NCI-H1694 treated with DMSO at 0.1 percent for 48 hours (cell line): ENCODE measurements around the gene SPDYE17.
"Not testable (repeated sequence)": the region's sequence is repeated elsewhere in the genome, so short reads cannot be mapped to it uniquely, and the experiment has no call there.

Experiments
- DNase-seq: peaks from one replicate; lab custom pipeline; 2025; lab: John Stamatoyannopoulos, UW

The SPDYE17 gene, protein sequence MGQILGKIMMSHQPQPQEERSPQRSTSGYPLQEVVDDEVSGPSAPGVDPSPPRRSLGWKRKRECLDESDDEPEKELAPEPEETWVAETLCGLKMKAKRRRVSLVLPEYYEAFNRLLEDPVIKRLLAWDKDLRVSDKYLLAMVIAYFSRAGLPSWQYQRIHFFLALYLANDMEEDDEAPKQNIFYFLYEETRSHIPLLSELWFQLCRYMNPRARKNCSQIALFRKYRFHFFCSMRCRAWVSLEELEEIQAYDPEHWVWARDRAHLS

DNA sequence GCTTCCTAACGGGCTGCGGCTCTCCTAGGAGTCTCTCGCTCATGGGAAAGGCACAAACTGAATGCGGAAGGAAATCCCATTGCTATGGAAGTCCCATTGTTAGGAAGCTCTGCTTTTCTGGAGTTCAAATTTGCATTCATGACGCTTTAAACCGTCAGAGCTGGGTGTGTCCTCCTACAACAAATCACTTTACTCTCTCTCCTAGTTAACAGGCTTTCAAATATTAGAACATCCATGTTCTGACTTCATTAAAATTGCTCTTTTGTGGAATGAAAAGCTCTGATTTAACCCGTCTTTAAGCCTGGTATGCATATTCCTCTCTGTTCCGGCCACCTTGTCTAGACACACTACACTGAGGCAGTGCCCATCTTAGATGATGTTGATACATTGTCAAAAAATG lies at the start of gene SPDYE17:
Gene SPDYE17 (minus strand): TSS at position 101 of the 400 bp plus-strand sequence. CDS start 1,791 bp downstream, outside the sequence.
- not testable (repeated sequence) for DNase-seq

DNA sequence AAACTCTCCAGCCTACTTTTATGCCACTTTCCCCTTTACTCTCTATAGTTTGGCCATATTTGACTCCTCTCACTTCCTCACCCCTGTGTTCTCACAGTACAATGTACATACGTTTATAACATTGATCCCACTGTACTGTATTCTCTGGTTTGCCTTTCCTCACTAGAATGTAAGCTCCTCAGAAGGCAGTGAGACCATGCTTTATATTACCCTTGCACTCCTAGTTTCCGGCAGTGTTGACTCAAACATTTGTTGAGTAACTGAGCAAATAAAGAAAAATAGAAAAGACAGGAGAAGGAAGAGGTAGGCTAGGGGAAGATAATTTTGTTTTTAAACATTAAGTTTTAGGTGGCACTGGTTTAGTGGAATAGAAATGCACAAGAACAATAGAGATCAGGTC lies 48.1 kb upstream of the SPDYE17 start:
- not testable (repeated sequence) for DNase-seq

DNA sequence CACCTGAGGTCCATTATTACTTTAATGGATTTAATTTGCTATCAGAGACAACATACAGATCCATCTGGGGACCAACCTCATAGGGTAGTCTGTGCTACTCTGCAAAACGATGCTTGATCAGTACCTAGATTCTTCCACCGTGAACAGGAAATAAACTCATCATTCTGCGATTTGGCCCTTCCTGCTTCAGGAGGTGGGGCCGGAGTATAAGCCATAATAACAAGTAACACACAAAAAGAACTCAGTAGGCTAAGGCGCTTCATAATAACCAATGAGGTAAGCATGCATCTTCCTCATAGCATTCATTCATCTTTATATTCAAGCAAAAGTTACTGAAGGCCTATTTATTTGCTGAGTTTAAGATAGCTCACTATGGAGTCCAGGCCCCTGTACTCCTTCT lies 47.5 kb upstream of the SPDYE17 start:
- not testable (repeated sequence) for DNase-seq

DNA sequence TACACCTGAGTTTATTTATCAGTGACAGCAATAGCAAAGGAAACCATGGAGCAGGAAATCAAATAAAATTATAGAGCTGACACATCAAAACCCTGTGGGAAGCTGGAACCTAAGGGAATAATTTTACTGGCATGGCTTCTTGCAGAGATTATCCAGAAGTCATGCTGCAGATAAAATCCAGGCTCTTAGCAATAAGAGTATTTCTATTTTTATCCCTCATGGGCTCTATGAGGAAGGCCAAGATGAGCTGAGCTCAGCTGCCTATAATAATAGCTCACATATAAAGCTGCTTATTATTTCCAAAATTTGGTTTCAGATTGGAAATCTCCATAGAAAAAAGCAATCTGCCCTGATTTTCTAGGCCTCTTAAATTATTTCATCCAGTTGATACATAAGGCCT lies 47.0 kb upstream of the SPDYE17 start:
- DNase-seq = not testable (repeated sequence)

DNA sequence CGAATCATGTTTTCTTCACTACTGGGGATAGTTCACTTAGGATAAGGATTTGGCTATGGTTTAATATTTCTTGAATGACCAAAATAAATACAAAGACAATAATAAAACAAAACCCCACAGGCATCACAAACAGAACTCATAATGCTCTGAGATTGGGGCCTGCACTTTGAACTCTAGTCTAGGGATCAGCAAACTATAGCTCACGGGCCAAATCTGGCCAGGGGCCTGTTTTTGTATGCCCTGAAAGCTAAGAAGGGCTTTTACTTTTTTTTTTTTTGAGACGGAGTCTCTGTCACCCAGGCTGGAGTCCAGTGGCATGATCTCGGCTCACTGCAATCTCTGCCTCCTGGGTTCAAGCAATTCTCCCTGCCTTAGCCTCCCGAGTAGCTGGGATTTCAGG lies 44.9 kb upstream of the SPDYE17 start:
- not testable (repeated sequence) for DNase-seq

DNA sequence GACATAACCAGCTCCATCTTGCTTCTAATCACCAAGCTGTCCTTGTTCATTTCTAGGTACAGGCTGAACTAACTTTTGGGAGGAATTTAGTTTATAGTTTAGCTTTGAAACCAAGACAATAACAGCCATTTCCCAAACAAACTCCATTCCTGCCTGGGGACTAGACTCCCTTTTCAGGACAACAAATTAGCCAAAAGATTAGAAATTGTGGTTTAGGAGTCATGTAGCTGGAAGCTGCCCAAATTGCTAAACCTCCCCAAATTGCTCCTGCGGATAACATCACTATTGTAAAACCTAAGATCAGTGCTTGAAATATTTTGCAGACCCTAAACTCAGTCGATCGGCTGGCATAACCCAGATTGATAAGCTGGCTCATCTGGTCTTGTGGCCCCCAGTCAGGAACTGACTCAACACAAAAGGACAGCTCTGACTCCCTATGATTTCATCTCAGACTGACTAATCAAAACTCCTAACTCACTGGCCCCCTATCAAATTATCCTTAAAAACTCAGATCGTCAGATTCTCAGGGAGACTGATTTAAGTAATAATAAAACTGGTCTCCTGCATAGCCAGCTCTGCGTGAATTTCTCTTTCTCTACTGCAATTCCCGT lies 42.7 kb upstream of the SPDYE17 start:
- not testable (repeated sequence) for DNase-seq

DNA sequence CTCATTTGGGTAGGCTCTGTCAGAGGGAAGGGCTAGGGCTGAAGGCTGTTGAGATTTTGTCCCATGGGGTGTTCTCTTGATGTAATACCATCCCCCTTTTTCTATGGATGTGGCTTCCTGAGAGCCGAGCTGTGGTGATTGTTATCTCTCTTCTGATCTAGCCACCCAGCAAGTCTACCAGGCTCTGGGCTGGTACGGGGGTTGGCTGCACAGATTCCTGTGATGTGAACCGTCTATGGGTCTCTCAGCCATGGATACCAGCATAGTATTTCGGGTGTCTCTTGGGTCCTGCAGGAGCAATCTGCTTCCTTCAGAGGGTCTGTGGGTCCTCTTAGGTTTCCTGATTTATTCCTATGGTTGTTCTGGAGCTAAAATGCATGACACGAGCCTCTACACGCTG lies 38.9 kb upstream of the SPDYE17 start:
- DNase-seq = not testable (repeated sequence)

DNA sequence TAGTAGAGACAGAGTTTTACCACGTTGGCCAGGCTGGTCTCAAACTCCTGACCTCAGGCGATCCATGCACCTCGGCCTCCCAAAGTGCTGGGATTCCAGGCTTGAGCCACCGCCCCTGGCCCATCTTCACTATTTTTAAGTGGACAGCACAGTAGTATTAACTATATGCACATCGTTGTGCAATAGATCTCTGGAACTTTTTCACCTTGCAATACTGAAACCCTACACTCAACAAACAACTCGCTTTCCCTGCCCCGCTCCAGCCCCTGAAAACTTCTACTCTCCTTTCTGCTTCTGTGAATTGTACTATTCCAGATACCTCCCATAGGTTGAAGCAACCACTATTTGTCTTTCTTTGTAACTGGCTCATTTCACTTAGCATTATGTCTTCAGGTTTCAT lies 33.7 kb upstream of the SPDYE17 start:
- DNase-seq = not testable (repeated sequence)

DNA sequence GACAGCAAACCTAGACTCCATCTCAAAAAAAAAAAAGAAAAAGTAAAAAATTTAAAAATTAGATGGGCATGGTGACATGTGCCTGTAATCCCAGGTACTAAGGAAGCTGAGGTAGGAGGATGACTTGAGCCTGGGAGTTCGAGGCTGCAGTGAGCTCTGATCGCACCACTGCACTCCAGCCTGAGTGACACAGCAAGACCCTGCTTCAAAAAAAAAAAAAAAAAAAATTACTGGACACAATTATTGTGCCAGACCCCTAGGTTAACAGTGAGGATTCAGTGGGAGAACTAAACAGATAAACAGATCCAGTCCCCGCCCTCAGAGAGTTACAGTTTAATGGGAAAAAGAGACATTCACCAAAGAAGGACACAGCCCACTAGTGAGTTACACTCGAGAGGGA lies 31.6 kb upstream of the SPDYE17 start:
- not testable (repeated sequence) for DNase-seq

DNA sequence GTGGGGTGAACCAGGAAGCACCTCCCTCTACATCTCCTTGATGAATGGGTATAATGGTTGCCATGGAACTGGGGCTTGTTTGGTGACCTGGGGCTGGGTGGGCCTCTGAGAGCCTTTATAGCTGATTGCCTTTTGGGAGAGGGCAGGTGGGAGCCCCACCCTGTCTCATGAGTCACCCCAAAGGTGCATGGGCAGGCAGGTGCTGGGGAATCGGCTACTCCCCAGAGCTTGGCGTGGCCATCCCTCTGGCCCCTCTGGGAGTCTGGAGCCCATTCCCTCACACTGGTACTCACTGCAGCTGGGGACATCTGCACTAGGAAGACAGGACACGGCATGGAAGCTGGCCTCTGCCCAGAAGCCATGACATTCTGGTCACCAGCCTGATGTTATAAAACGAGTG lies 30.4 kb upstream of the SPDYE17 start, which contains the start of gene SPDYE18:
Gene SPDYE18 (minus strand): TSS at position 2 of the 400 bp plus-strand sequence. CDS start 2,046 bp downstream, outside the sequence.
- not testable (repeated sequence) for DNase-seq

DNA sequence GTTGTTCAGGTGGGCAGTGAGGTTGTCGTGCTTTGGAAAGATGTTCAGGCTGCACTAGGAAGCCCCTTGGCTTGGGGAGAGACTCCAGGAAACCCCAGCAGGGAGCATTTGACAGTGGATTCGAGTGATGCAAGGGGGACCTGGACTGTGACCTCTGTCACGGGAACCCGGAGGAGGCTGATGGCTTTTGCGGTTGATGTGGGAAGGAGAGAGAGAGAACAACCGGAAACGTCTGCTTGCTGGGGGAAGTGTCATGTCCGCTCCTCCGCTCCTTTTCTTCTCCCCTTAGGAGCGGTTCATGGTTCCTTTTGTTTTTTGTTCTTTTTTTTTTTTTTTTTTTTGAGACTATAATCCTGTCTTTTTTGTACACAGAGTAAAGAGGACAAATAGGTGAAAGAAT lies 5.8 kb downstream of the SPDYE17 start:
- not testable (repeated sequence) for DNase-seq

DNA sequence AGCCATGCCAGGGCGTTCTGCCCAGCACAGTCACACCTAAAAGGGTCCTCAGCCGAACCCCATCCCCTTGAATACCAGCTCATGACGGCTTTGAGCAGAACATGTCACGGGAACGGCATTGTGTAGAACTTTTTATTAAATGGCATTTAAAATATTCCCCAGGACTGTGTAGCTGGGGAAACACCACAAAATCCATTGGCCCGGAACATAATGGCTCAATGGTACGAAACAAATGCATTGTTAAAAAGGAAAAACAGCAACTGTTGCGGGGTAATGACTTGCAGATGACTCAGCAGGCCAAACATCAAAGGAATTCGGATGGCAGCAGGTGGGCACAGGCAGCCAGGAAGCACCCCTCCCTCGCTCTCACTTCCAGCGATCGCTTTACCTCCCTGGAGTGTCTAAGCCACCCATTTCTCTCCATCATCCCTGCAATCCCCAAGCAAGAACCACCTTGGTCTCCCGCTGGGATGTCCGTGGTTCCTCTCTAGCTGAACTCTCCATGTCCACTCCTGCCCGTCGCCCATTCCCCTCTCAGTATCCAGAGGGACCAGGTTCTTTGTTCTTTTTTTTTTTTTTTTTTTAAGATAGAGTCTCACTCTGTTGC lies 22.0 kb downstream of the SPDYE17 start:
- not testable (repeated sequence) for DNase-seq

DNA sequence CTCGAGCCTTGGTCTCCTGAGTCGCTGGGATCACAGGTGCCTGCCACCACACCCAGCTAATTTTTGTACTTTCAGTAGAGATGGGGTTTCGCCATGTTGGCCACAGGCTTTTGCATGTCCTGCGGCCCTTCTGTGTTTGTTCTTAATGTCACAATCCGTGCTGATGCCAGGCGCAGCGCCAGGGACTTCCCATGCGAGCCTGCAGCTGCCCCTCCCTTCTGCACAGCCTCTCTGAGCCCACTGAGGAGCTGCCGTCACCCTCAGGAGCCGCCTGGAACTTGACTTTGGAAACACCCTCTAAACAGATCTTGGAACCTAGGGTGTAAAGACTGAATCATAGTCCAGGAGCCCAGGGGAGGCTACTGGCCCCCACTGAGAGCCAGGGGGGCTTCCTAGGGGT lies 24.2 kb downstream of the SPDYE17 start:
- not testable (repeated sequence) for DNase-seq

DNA sequence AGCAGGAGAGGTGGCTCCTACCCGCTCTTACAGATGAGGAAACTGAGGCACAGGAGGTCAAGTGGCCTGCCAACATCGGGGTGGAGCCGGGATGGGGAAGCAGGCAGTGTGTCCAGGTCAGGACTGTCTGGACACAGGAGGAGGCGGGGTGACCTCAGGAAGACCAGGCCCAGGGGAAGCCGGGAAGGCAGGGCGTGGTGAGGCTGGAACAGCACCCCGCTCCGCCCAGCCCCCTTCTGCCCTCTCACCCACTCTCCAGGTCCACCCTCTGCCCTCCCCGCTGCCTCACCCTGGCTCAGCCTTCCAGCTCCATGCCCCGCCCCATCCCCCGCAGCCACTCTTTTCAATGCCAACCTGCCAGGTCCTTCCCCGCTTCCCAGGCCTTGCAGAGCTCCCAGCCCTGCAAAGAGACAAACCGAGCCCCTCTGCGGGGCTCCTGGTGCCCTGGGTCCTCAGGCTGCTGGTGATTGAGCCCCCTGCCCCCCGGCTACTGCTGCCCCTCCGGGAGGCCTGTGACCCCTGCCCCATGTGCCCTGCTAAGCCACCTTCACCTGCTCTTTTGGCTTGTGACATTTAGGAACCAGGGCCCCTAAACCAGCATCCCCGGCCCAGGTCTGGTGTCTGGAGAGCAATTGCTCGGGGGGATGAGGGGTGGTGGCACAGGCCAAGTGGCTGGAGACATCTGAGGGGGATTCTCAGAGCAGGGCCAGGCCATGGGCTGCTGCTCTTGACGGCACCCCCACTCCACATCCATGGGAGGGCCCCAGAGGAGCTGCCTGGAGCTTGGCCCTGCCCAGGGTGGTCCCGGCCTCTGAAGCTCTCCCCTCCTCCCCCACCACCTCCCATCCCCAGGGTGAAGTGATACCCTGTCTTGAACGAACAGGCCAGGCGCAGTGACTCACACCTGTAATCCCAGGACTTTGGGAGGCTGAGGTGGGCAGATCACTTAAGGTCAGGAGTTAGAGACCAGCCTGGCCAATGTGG lies 25.7 kb downstream of the SPDYE17 start:
- DNase-seq = not testable (repeated sequence)

DNA sequence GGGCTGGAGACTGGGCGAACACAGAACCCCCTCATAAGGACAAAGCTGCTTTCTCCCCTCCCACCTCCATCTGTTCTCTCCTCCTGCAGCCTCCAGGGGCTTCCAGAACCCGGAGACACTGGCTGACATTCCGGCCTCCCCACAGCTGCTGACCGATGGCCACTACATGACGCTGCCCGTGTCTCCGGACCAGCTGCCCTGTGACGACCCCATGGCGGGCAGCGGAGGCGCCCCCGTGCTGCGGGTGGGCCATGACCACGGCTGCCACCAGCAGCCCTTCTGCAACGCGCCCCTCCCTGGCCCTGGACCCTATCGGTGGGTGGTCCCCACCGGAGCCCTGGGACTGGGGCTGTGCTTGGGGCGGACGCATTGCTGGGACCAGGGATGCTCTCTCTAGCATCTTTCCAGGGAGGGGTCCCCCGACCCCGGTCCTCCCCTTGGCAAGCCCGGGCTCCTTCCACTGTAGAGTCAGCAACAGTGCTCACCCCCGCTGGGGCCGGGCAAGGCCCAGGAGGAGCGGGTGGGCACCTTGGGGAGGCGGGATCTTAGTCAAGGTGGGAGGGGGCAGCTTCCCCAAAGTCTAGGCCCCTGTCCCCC lies 26.6 kb downstream of the SPDYE17 start:
- DNase-seq = not testable (repeated sequence)

DNA sequence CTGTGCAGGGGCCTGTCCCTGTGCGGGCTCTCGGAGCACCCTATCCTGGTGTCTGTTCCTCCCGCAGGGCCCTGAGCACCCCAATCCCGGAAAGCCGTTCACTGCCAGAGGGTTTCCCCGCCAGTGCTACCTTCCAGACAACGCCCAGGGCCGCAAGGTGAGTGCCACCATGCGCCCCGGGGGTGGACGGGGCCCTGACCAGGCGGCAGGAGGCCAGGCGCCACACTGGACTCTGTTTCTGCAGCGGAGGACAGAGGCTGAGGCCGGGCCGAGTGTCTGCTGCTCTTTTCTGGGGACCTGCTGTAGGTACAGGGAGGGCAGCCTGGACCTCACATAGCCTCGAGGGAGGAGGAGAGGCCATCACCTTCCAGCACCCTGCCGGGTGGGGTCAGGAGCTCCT lies 28.0 kb downstream of the SPDYE17 start:
- DNase-seq = not testable (repeated sequence)

DNA sequence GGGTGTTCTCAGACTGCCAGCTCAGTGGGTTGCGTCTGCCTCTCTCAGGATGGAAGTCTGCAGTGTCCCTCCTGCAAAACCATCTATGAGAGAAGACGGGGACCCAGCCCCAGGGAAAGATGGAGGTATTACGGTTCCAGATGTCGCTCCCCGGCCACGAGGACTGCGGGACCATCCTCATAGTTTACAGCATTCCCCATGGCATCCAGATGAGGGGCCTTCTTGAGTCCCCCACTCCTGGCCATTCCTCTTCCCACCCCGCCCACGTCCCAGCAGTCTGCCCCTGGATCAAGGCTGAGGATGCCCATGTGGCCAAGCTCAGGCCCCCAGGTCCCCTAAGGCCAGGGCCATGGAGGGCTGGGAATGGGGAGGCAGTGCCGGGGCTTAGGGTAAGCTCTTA lies 28.9 kb downstream of the SPDYE17 start:
- not testable (repeated sequence) for DNase-seq

DNA sequence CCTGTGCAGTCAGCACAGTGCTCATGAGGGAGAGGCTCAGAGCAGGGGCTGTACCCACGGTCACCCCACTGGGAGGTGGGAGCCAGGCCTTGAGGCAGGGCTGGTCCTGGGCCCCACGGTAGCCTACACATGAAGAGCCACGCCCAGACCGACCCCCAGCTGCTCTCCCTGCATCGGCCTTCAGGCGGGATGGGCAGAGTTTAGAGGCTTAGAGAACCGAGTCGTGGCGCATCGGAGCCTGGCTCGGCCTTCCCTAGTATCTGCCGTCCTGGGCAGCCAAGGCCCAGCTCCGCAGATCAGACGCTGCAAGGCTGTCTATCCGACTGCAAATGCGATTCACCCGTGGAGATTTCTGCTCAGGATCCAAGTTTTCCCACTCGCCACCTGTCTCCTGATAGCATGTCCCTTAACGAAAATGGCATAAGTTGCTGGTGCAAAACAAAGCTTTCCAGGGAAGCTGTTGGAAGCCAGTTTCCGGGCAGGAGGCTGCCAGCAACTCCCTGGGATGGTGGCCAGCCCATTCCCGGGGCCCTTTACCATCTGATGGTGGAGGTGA lies 29.4 kb downstream of the SPDYE17 start:
- not testable (repeated sequence) for DNase-seq

DNA sequence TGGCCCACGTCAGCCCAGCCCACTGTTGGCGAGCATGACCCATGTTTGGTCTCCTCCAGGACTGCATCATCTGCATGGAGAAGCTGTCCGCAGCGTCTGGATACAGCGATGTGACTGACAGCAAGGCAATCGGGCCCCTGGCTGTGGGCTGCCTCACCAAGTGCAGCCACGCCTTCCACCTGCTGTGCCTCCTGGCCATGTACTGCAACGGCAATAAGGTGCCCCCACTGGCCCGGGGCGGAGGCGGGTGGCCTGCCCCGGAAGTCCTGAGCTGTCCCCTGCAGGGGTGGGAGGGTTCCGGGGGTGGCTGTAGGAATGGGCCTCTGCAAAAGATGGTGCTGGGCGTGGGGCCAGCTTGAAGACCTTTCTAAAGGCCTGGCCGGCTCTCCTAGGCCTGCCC lies 30.1 kb downstream of the SPDYE17 start:
- not testable (repeated sequence) for DNase-seq

DNA sequence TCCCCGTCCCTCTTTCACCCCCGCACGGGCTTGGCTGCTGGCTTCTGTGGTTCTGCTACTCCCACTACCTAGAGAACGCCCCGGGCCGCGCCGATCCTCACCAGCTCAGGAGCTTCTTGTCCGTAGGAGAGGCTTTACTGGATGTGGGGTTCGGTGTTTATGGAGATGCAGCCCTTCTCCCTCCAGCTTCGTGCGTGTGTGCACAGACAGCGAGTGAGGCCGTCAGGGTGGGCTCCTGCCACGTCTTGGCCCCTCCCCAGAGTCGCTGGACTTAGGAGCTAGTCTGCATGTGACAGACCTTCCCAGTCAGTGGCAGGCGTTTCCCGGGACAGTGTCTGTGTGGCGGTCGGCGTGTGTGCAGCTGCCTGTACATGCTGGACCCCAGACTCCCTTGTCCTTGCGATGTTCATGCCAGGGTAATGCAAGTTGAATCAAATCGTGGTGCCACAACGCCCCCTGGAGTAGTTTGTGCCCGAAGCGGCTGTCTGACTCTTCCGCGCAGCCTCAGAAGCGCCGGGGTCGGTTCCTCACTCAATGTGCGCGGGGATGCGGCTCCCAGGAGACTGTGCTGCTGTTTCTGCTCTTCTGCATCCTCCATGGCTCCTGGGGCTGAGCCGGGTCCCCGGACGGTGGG lies 32.6 kb downstream of the SPDYE17 start:
- not testable (repeated sequence) for DNase-seq
